Tibial nerve (tissue), 4 donors: ENCODE data around the gene AGPAT3. TPM values are rescaled to one million over a fixed set of nuclear protein-coding genes. Genes with fewer than 3 reads are reported as not detected.

Source experiments
- DNase-seq, 2 donors: peaks; one replicate each; pipeline ENCODE4 v3.0.0-alpha.2; 2019; ENCODE audit warnings: low spot score in 2 of 2
- H3K27ac ChIP-seq, 4 donors: fragments of 200-600 bp; sonication (generic) in 3 of 4; one replicate each; pipeline ENCODE4 v1.5.1; 2017 to 2019; ENCODE audit warnings: mild to moderate bottlenecking in 1 of 4
- H3K27me3 ChIP-seq, 2 donors: fragments of 200-600 bp; sonication (generic) in 1 of 2; one replicate each; pipeline versions ENCODE4 v1.5.1 to v1.6.0; 2017 to 2019
- H3K36me3 ChIP-seq, 3 donors: fragments of 200-600 bp; sonication (generic); one replicate each; pipeline ENCODE4 v1.5.1; 2018 to 2019
- H3K4me1 ChIP-seq, 4 donors: fragments of 200-600 bp; sonication (generic) in 3 of 4; one replicate each; pipeline ENCODE4 v1.5.1; 2017 to 2019
- H3K4me3 ChIP-seq, 4 donors: fragments of 200-600 bp; sonication (generic) in 3 of 4; one replicate each; pipeline ENCODE4 v1.5.1; 2017 to 2019; ENCODE audit warnings: mild to moderate bottlenecking in 1 of 4, moderate library complexity in 1 of 4
- H3K9me3 ChIP-seq, 4 donors: fragments of 200-600 bp; sonication (generic) in 3 of 4; one replicate each; pipeline ENCODE4 v1.5.1; 2017 to 2019
- CTCF ChIP-seq, 5 experiments: fragments of 200-600 bp in 3 of 5; fragments of 450-650 bp in 2 of 5; sonication (generic) in 3 of 5; IDR thresholded peaks; one replicate each; pipeline ENCODE4 v1.5.1; 2016 to 2019; ENCODE audit warnings: antibody characterized with exemption in 5 of 5, mild to moderate bottlenecking in 3 of 5, moderate library complexity in 2 of 5
- EP300 ChIP-seq, 2 donors: sonication (generic); formaldehyde crosslinking; IDR thresholded peaks; one replicate each; pipeline ENCODE4 v1.6.1; 2017; ENCODE audit warnings: antibody characterized with exemption in 2 of 2, mild to moderate bottlenecking in 1 of 2
- POLR2A ChIP-seq, 2 donors: fragments of 450-650 bp; IDR thresholded peaks; one replicate each; pipeline ENCODE4 v1.6.1; 2017; ENCODE audit warnings: antibody characterized with exemption in 2 of 2, mild to moderate bottlenecking in 2 of 2, moderate library complexity in 2 of 2
- WGBS, 2 donors: methylation state at CpG; one replicate each; pipeline ENCODE4 v1.1.5; 2018; 5-methylcytosine and 5-hydroxymethylcytosine counted together
- total RNA-seq, 4 donors: library from RNA; depleted of rRNA; stranded (reverse); fragments of >200 nt; gene quantifications; one replicate each; pipeline ENCODE4 v1.1.0, GENCODE V29; 2016

Gene AGPAT3
- total RNA-seq, 4 donors from 2014 or later = 29.9 to 45.6 (median 36.4) TPM

DNA sequence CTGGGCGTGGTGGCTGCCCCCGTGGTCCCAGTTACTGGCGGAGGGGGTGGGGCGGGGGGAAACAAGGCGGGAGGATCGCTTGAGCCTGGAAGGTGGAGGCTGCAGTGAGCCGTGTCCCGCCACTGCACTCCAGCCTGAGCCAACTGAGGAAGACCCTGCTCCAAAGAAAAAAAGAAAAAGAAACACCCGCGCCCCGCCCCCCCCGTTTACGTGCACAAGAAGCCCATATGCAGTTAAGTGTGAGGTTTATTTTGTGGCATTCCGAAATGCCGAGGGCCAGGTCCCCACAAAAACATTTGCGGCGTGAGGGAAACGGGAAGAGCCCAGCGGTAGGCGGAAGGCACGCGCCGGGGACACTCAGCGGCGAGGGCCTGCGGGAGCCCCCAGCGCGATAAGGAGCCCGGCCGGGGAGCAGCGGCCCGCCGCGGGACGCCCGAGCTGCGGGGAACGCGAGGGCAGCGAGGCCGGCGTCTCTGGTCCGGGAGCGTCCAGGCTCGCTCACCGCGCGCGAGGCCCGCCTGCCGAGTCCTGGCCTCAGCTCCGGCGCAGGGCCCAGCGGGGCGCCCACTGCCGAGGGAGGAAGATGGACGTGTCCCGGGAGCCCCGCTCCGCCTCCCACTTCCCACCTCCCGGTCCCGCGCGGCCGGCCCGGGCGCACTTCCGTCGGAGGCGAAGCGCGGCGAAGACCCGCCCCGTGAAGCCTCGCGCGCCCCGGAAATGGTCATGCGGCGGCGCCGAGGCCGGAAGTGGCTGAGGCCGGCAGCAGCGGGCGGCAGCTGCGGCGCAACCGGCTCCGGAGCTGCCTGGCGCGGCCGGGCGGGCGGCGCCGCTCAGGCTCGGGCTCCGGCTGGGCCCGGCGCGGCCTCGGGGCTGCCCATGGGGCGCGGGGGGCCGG is 146.8 kb downstream of the AGPAT3 start, which contains the start of gene TRAPPC10:
Gene TRAPPC10, plus strand, starts transcription at position 731 of the 895 bp plus-strand sequence. CDS start 185 bp downstream, outside the sequence.
- DNase-seq = peak; percentile 61 to 66
- H3K4me3 ChIP-seq = peak within 1 kb of the TSS; percentile 73 to 88 (median 80)
- no peaks in the 10 kb centered on the region for H3K27me3 ChIP-seq
- peak within 1 kb of the TSS; percentile 94 to 99 (median 96) for H3K27ac ChIP-seq
- peak; percentile 40 to 91 for TF ChIP-seq EP300 (IDR thresholded peaks at IDR 0.05)
- TF ChIP-seq CTCF (IDR thresholded peaks at IDR 0.05) = peak in 1 of 5 experiments; percentile 29
- peak; percentile 94 for TF ChIP-seq POLR2A (IDR thresholded peaks at IDR 0.05)
- H3K36me3 ChIP-seq = no peaks in the 10 kb centered on the region
- no peaks in the 10 kb centered on the region for H3K9me3 ChIP-seq
- peaks cover 0 to 55% (median 22%) of the 10 kb centered on the region in 4 donors for H3K4me1 ChIP-seq
- 0% methylated on average over 41 to 42 of the region's 107 CpGs for WGBS, 2 donors

DNA sequence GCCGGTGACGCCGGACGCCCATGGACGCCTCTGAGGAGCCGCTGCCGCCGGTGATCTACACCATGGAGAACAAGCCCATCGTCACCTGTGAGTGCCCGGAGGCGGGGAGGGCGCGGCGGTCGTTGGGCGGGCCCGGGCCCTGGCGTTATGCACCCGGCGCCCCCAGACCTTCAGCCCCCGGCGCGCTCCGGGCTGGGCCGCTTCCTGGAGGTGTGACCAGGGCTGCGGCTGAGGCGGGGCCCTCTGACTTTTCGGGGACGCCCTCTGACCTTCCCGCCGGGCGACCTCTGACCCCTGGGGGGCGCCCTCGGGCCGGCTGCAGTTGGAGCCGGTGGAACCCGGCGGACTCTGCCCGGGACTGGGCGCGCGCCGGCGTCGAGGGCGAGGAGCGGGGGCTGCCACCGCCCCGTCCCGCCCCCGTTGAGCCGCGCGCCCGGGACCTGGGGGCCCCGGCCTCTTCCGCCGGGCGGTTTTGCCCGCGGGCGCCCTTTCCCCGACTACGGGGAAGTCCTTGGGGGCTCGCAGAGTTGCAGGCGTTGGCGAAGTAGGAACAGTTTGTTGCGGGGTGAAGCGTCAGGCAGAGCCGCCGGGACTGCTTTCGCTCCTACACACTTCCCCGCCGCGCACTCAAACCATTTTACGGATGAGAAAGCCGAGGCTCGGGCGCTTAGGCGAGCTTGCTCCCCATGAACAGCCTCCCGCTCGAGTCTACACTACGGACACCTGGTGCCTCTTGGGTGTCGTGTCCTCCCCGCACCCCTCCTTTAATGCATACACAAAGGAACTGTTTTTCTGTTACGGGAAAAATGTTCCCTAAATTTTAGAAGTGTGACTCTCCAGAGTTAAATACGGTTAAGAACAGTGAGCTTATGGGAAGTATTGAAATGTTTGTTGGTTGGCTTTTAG is 147.7 kb downstream of the AGPAT3 start:
- peak overlapping the region; percentile 86 to 99 (median 96) for H3K27ac ChIP-seq
- no peaks in the 10 kb centered on the region for H3K36me3 ChIP-seq
- DNase-seq = peak in 1 of 2 donors; percentile 19
- peaks cover 0 to 54% (median 21%) of the 10 kb centered on the region in 4 donors for H3K4me1 ChIP-seq
- 0% methylated on average over 25 to 43 of the region's 87 CpGs for WGBS, 2 donors
- TF ChIP-seq CTCF (IDR thresholded peaks at IDR 0.05) (peak in 1 of 5 experiments; percentile 7), EP300 (IDR thresholded peaks at IDR 0.05) (no peak), POLR2A (IDR thresholded peaks at IDR 0.05) (no peak)
- no peaks in the 10 kb centered on the region for H3K9me3 ChIP-seq
- H3K27me3 ChIP-seq = no peaks in the 10 kb centered on the region
- H3K4me3 ChIP-seq = peak overlapping the region; percentile 73 to 88 (median 80)

GRCh38 chr21:44013380-44014088 is 148.5 kb downstream of the AGPAT3 start:
- no peaks in the 10 kb centered on the region for H3K36me3 ChIP-seq
- WGBS, 2 donors = 12 to 15% methylated on average over 8 of the region's 8 CpGs
- peak overlapping the region in 3 of 4 donors; percentile 73 to 82 (median 79) for H3K4me3 ChIP-seq
- peak overlapping the region; percentile 86 to 99 (median 96) for H3K27ac ChIP-seq
- H3K27me3 ChIP-seq = no peaks in the 10 kb centered on the region
- TF ChIP-seq CTCF (IDR thresholded peaks at IDR 0.05) (no peak), POLR2A (IDR thresholded peaks at IDR 0.05) (no peak), EP300 (IDR thresholded peaks at IDR 0.05) (no peak)
- peaks cover 0 to 58% (median 21%) of the 10 kb centered on the region in 4 donors for H3K4me1 ChIP-seq
- DNase-seq = no peak
- H3K9me3 ChIP-seq = no peaks in the 10 kb centered on the region

DNA sequence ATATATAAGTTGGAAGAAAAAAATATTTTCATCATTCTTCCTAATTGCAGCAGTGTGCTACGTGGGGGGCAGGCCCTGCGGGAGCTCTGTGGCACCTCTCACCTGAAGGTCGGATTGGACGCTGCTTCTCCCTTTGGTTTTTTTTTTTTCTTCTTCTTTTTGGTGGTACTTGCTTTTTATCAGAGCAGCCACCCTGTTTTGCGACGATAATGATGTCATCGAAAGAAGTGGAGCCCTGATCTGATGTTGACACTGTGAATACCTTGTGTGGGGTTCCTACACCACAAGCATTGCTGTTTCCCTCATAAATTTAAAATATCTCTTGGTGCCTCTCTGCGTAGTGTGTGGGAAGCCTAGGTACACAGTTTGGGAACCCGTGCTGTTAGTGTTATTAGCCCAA is 152.6 kb downstream of the AGPAT3 start:
- H3K36me3 ChIP-seq = no peaks in the 10 kb centered on the region
- H3K4me1 ChIP-seq = peaks cover 0 to 73% (median 15%) of the 10 kb centered on the region in 4 donors
- no peaks in the 10 kb centered on the region for H3K9me3 ChIP-seq
- 86 to 88% methylated on average over 9 of the region's 9 CpGs for WGBS, 2 donors
- no peaks in the 10 kb centered on the region for H3K27me3 ChIP-seq
- TF ChIP-seq EP300 (IDR thresholded peaks at IDR 0.05) (no peak), CTCF (IDR thresholded peaks at IDR 0.05) (no peak), POLR2A (IDR thresholded peaks at IDR 0.05) (no peak)
- DNase-seq = no peak
- no peak overlapping the region for H3K27ac ChIP-seq
- no peak overlapping the region for H3K4me3 ChIP-seq
